Mesenchymal stem cell (in vitro differentiated cells and primary cell): ENCODE results near the gene OR52E5.

Source experiments
- DNase-seq: peaks from one replicate; pipeline ENCODE4 v3.0.0-alpha.2; 2013
- H2AFZ ChIP-seq: one replicate; pipeline ENCODE4 v1.6.1; 2013; ENCODE audit warnings: low read depth, mild to moderate bottlenecking, control low read depth, inconsistent platforms, low read length, moderate library complexity
- H2AK5ac ChIP-seq: 2 replicates; pipeline ENCODE4 v1.6.1; 2013; ENCODE audit warnings: low read length, moderate library complexity, mild to moderate bottlenecking, inconsistent platforms; ENCODE audit not compliant: severe bottlenecking
- H2BK120ac ChIP-seq: one replicate; pipeline ENCODE4 v1.6.1; 2013; ENCODE audit warnings: low read depth, mild to moderate bottlenecking, inconsistent platforms, low read length, moderate library complexity
- H2BK12ac ChIP-seq, 2 experiments: one replicate each; pipeline ENCODE4 v1.6.1; 2013; ENCODE audit warnings: inconsistent platforms in 2 of 2, low read length in 2 of 2, mild to moderate bottlenecking in 2 of 2, moderate library complexity in 2 of 2, control low read depth in 1 of 2
- H2BK15ac ChIP-seq: one replicate; pipeline ENCODE4 v1.6.1; 2013; ENCODE audit warnings: mild to moderate bottlenecking, low read depth, inconsistent platforms; ENCODE audit not compliant: poor library complexity, severe bottlenecking
- H2BK5ac ChIP-seq: 2 replicates; pipeline ENCODE4 v1.6.1; 2013; ENCODE audit warnings: low read depth, mild to moderate bottlenecking, low read length, control low read depth, inconsistent platforms; ENCODE audit not compliant: poor library complexity, severe bottlenecking
- H3K14ac ChIP-seq, 2 experiments: one replicate each; pipeline ENCODE4 v1.6.1; 2013; ENCODE audit warnings: inconsistent platforms in 2 of 2, low read length in 2 of 2, control low read depth in 1 of 2, mild to moderate bottlenecking in 1 of 2, moderate library complexity in 1 of 2
- H3K18ac ChIP-seq, 2 experiments: one replicate each; pipeline ENCODE4 v1.6.1; 2013; ENCODE audit warnings: inconsistent platforms in 2 of 2, low read length in 2 of 2, control low read depth in 1 of 2, low read depth in 1 of 2, mild to moderate bottlenecking in 1 of 2
- H3K23ac ChIP-seq, 2 experiments: one replicate each; pipeline ENCODE4 v1.6.1; 2013; ENCODE audit warnings: inconsistent platforms in 2 of 2, low read length in 2 of 2, mild to moderate bottlenecking in 2 of 2, moderate library complexity in 2 of 2, control low read depth in 1 of 2
- H3K27ac ChIP-seq: 2 replicates; pipeline ENCODE4 v1.5.1; 2013; ENCODE audit warnings: mild to moderate bottlenecking, moderate library complexity, low read length, control low read depth, inconsistent platforms; ENCODE audit not compliant: poor library complexity, severe bottlenecking
- H3K27me3 ChIP-seq, 2 experiments: 2 replicates each; pipeline versions ENCODE4 v1.6.1 to v1.7.0; 2013; ENCODE audit warnings: low read length in 2 of 2, mild to moderate bottlenecking in 2 of 2, moderate library complexity in 2 of 2, control low read depth in 1 of 2, inconsistent platforms in 1 of 2; ENCODE audit not compliant: control insufficient read depth in 1 of 2, insufficient read depth in 1 of 2
- H3K36me3 ChIP-seq, 2 experiments: 2 replicates each; pipeline versions ENCODE4 v1.6.1 to v1.7.0; 2013; ENCODE audit warnings: low read length in 2 of 2, control low read depth in 1 of 2, inconsistent platforms in 1 of 2, low read depth in 1 of 2, mild to moderate bottlenecking in 1 of 2; ENCODE audit not compliant: insufficient read depth in 2 of 2, control insufficient read depth in 1 of 2
- H3K4ac ChIP-seq, 2 experiments: one replicate each; pipeline ENCODE4 v1.6.1; 2013; ENCODE audit warnings: inconsistent platforms in 2 of 2, low read length in 2 of 2, mild to moderate bottlenecking in 2 of 2, moderate library complexity in 2 of 2, control low read depth in 1 of 2, low read depth in 1 of 2
- H3K4me1 ChIP-seq: 2 replicates; pipeline ENCODE4 v1.6.1; 2013; ENCODE audit warnings: low read depth, low read length, control low read depth; ENCODE audit not compliant: control insufficient read depth, insufficient read depth
- H3K4me2 ChIP-seq: 2 replicates; pipeline ENCODE4 v1.6.1; 2013; ENCODE audit warnings: low read length, mild to moderate bottlenecking, inconsistent platforms; ENCODE audit not compliant: poor library complexity, severe bottlenecking
- H3K4me3 ChIP-seq, 2 experiments: 2 replicates each; pipeline versions ENCODE4 v1.5.1 to v1.7.0; 2013; ENCODE audit warnings: low read length in 2 of 2, mild to moderate bottlenecking in 2 of 2, control low read depth in 1 of 2, low read depth in 1 of 2; ENCODE audit not compliant: insufficient read depth in 1 of 2
- H3K79me1 ChIP-seq: replicated peaks from 2 replicates; pipeline ENCODE4 v1.6.1; 2013; ENCODE audit warnings: mild to moderate bottlenecking, control low read depth, low read length, inconsistent platforms; ENCODE audit not compliant: poor library complexity, severe bottlenecking
- H3K9ac ChIP-seq: 2 replicates; pipeline ENCODE4 v1.7.0; 2013; ENCODE audit warnings: mild to moderate bottlenecking, low read length, moderate library complexity
- H3K9me3 ChIP-seq: 2 replicates; pipeline ENCODE4 v1.7.0; 2013; ENCODE audit warnings: mild to moderate bottlenecking, low read length; ENCODE audit not compliant: control insufficient read depth
- H4K8ac ChIP-seq: one replicate; pipeline ENCODE4 v1.6.1; 2013; ENCODE audit warnings: inconsistent platforms, mild to moderate bottlenecking, low read length, moderate library complexity
- H4K91ac ChIP-seq: one replicate; pipeline ENCODE4 v1.6.1; 2013; ENCODE audit warnings: mild to moderate bottlenecking, low read length, inconsistent platforms
- WGBS: methylation state at CpG from one replicate; pipeline ENCODE4 v1.1.7; 2013; ENCODE audit warnings: mixed read lengths; 5-methylcytosine and 5-hydroxymethylcytosine counted together

The OR52E5 gene

GRCh38 chr11:5923794-5924193 is 30.8 kb downstream of the OR52E5 start:
- Histone ChIP-seq H2AFZ (no peak overlapping the region), H3K4ac (no peak overlapping the region), H2AK5ac (no peak overlapping the region), H3K9ac (no peak overlapping the region), H3K9me3 (peaks cover 9% of the 10 kb centered on the region), H3K14ac (no peak overlapping the region), H3K27me3 (no peaks in the 10 kb centered on the region), H3K27ac (no peak overlapping the region), H3K4me3 (no peak overlapping the region), H4K91ac (no peak overlapping the region), H3K36me3 (no peaks in the 10 kb centered on the region), H4K8ac (no peak overlapping the region), H2BK15ac (no peak overlapping the region), H3K79me1 (no peaks in the 10 kb centered on the region), H3K18ac (no peak overlapping the region), H2BK5ac (no peak overlapping the region), H3K23ac (no peak overlapping the region), H2BK120ac (no peak overlapping the region), H3K4me2 (no peak overlapping the region), H3K4me1 (no peaks in the 10 kb centered on the region), H2BK12ac (no peak overlapping the region)
- DNase-seq, result no peak

GRCh38 chr11:5928271-5928670 is 35.3 kb downstream of the OR52E5 start:
- H2AK5ac ChIP-seq, result no peak overlapping the region
- no peak overlapping the region for H2BK12ac ChIP-seq
- no peaks in the 10 kb centered on the region for H3K27me3 ChIP-seq
- no peak overlapping the region for H4K91ac ChIP-seq
- no peaks in the 10 kb centered on the region for H3K79me1 ChIP-seq
- no peak overlapping the region for H2BK120ac ChIP-seq
- H3K4me3 ChIP-seq, result no peak overlapping the region
- no peak overlapping the region for H3K27ac ChIP-seq
- H2AFZ ChIP-seq, result no peak overlapping the region
- no peak overlapping the region for H3K9ac ChIP-seq
- no peak overlapping the region for H2BK5ac ChIP-seq
- no peak overlapping the region for H3K4ac ChIP-seq
- no peak overlapping the region for H3K4me2 ChIP-seq
- H3K9me3 ChIP-seq, result peaks cover 22% of the 10 kb centered on the region
- WGBS, result 95% methylated on average over 17 of the region's 17 CpGs
- no peak overlapping the region for H3K14ac ChIP-seq
- H3K36me3 ChIP-seq, result no peaks in the 10 kb centered on the region
- no peak overlapping the region for H2BK15ac ChIP-seq
- no peak for DNase-seq
- no peak overlapping the region for H4K8ac ChIP-seq
- H3K4me1 ChIP-seq, result no peaks in the 10 kb centered on the region
- H3K23ac ChIP-seq, result no peak overlapping the region
- no peak overlapping the region for H3K18ac ChIP-seq

- H4K8ac ChIP-seq, result no peak overlapping the region
- H2BK120ac ChIP-seq, result no peak overlapping the region
- no peak overlapping the region for H2BK5ac ChIP-seq
- no peaks in the 10 kb centered on the region for H3K36me3 ChIP-seq
- DNase-seq, result no peak
- H3K9me3 ChIP-seq, result peaks cover 22% of the 10 kb centered on the region
- H2BK12ac ChIP-seq, result no peak overlapping the region
- H3K4me2 ChIP-seq, result no peak overlapping the region
- H4K91ac ChIP-seq, result no peak overlapping the region
- no peak overlapping the region for H3K18ac ChIP-seq
- no peak overlapping the region for H2AFZ ChIP-seq
- no peak overlapping the region for H3K14ac ChIP-seq
- no peak overlapping the region for H3K27ac ChIP-seq
- H2BK15ac ChIP-seq, result no peak overlapping the region
- no peak overlapping the region for H3K23ac ChIP-seq
- H3K4me1 ChIP-seq, result no peaks in the 10 kb centered on the region
- H3K4ac ChIP-seq, result no peak overlapping the region
- no peaks in the 10 kb centered on the region for H3K27me3 ChIP-seq
- H3K79me1 ChIP-seq, result no peaks in the 10 kb centered on the region
- no peak overlapping the region for H2AK5ac ChIP-seq
- no peak overlapping the region for H3K4me3 ChIP-seq
- 85% methylated on average over 15 of the region's 15 CpGs for WGBS
- H3K9ac ChIP-seq, result no peak overlapping the region
Measured at GRCh38 chr11:5928811-5929210, 35.8 kb downstream of the OR52E5 start.

GRCh38 chr11:5929571-5930368 is 36.8 kb downstream of the OR52E5 start:
- Histone ChIP-seq H3K14ac (no peak overlapping the region), H3K36me3 (no peaks in the 10 kb centered on the region), H2BK15ac (no peak overlapping the region), H4K91ac (no peak overlapping the region), H3K4me1 (no peaks in the 10 kb centered on the region), H2BK120ac (no peak overlapping the region), H3K4me2 (no peak overlapping the region), H3K18ac (no peak overlapping the region), H3K4me3 (no peak overlapping the region), H3K27ac (no peak overlapping the region), H3K23ac (no peak overlapping the region), H2AK5ac (no peak overlapping the region), H3K9me3 (peaks cover 21% of the 10 kb centered on the region), H2BK5ac (no peak overlapping the region), H4K8ac (no peak overlapping the region), H3K27me3 (no peaks in the 10 kb centered on the region), H3K9ac (no peak overlapping the region), H2AFZ (no peak overlapping the region), H2BK12ac (no peak overlapping the region), H3K4ac (no peak overlapping the region), H3K79me1 (no peaks in the 10 kb centered on the region)
- 87% methylated on average over 31 of the region's 31 CpGs for WGBS
- no peak for DNase-seq
